ENCODE results near the gene TOMM40.
A peak's percentile ranks its signal among the peaks of the same experiment; 100 is the strongest.

TOMM40 gene

DNA sequence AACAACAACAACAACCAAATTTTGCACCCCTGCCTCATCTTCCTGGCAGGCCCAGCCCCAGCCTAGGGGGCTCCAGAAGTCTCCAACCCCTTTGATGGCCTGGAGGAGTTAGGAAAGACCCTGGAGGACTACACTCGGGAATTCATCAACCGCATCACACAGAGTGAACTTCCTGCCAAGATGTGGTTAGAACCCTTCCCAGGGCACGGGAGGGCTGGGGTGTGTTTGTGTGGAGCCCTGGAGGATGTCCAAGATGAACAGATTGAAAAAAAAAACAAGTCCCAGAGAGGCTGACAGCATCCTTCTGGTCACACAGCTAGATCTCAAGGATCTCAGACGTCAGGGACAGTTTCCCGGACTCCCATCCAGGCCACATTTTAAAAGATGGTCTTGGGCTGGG lies 36.7 kb downstream of the TOMM40 start:
- DNase-seq (ENCODE audit: low read depth): no peak

DNA sequence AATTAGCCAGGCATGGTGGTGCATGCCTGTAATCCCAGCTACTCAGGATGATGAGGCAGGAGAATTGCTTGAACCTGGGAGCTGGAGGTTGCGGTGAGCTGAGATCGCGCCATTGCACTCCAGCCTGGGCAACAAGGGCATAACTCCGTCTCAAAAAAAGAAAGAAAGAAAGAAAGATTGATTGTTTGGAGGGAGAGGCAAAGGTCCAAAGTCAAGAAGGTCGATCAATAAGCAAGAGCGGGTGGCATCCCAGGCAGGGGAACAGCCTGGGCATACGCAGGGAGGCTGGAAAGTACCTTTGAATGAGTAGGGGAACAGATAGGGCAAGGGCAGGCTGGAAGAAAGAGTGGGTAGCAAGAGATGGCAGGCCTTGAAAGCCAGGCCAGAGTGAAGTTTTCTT lies 39.0 kb downstream of the TOMM40 start:
- no peak for DNase-seq (ENCODE audit: low read depth)

- DNase-seq (ENCODE audit: low read depth): no peak
Observed at GRCh38 chr19:44931541-44931940, 40.5 kb downstream of the TOMM40 start.

DNA sequence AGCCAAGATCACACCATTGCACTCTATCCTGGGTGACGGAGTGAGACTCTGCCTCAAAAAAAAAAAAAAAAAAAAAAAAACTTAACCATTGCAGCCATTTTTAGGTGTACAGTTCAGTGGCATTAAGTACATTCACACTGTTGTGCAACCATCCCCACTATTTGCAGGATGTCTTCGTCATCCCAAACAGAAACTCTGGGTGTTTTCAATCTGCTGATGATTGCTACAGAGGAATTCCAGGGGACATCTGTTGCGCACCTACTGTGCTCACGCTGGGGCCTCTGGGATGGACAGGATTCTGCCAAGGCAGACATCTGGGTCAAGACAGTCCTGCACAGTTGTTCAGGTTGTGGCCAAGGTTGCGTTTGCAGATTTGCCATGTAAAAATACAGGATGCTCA lies 48.6 kb downstream of the TOMM40 start:
- no peak for DNase-seq (ENCODE audit: low read depth)

- DNase-seq (ENCODE audit: low read depth): no peak
Observed at GRCh38 chr19:44942067-44942571, 51.1 kb downstream of the TOMM40 start, which contains the start of gene APOC4. TSS of gene APOC4 (plus strand) at chr19:44942237. CDS start at chr19:44942278, 41 bp downstream.

GRCh38 chr19:44943801-44944249 lies 52.8 kb downstream of the TOMM40 start:
- DNase-seq (ENCODE audit: low read depth): no peak

DNA sequence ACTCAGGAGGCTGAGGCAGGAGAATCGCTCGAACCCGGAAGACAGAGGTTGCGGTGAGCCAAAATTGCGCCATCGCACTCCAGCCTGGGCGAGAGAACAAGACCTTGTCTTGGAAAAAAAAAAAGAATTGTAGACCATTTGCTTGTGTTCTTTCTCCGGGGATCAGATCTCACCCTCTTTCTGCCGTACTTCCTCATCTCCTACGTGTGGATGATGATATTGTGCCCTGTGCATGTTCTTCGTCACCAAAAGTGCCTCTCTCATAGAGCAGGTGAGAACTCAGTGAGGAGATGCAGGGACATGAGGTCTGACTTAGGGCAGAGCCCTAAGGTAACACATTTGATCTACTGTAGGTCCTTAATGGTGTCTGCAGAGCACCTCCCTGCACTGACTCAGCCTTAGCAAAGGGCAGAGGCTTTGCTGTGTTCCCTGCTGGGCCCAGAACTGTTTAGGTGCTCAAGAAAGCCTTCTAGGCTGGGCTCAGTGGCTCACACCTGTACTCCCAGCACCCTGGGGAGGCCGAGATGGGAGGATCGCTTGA lies 56.1 kb downstream of the TOMM40 start:
- no peak for DNase-seq (ENCODE audit: low read depth)

DNA sequence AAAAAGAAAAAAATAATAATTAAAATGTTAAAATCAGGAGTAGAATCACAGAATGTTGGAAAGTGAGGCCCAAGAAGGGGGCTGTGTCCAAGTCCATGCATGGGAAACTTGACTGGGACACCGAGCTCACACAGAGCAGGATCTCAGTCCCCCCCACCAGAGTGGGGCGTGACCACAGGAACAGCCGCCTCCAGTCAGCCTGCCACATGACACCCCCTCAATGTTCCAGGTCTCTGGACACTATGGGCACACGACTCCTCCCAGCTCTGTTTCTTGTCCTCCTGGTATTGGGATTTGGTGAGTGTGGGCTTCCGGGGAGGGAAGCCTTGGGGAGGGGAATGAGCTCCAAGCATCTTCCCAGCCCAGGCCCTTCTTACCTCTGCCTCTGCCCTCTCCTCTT lies 57.2 kb downstream of the TOMM40 start:
- no peak for DNase-seq (ENCODE audit: low read depth)

GRCh38 chr19:44948763-44949374 lies 57.8 kb downstream of the TOMM40 start:
- no peak for DNase-seq (ENCODE audit: low read depth)

DNA sequence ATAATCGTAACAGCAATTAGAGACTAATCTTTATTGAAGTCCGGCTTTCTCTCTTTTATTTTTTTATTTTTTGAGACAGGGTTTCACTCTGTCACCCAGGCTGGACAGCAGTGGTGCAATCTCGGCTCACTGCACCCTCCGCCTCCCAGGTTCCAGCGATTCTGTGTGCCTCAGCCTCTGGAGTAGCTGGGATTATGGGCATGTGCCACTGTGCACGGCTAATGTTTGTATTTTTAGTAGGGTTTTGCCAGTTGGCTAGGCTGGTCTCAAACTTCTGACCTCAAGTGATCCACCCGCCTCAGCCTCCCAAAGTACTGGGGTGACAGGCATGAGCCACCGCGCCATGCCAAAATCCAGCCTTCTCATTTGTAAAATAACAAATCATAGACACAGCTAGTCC lies 58.5 kb downstream of the TOMM40 start:
- no peak for DNase-seq (ENCODE audit: low read depth)

DNA sequence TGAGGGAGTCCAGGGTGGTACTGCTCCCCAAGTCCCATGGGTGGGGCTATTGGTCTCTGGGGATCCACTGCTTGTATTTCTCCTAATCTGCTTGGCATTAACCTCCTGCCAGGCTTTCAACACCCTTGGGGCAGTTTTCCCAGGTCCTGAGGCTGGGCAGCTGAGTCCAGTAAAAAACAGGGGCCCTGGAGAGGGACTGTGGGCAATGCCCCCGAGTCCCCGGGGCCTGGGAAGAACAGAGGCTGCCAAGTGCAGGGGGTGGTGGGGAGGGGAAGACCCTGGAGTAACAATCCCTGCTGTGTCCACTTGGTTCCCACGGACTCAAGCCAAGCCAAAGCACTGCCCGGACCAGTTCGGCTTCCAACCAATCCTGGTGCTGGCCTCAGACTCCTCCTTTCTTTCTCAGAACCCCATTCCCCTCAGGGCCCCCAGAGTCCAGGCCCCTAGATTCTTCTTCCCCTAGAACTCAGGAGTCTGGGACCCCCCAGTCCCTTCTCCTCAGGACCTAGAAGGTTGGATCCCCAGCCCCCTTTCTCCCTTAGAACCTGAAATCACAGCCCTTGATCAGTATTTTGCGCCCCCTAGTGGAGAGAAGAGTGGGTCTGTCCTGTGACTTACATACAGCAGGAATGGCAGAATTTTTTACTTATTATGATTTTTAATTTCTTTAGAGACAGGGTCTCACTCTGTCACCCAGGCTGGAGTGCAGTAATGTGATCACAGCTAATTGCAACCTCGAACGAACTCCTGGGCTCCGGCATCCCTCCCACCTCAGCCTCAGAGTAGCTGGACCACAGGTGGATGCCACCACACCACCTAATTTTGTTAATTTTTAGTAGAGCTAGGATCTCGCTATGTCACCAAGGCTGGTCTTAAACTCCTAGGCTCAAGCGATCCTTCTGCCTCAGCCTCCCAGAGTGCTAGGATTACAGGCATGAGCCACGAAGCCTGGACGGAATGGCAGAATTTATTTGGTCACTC lies 60.4 kb downstream of the TOMM40 start:
- peak; percentile 59 for DNase-seq (ENCODE audit: low read depth)

Measured in HS-27A (cell line).